HG03135 (cell line): ENCODE data around the gene PAIP2.
"Not testable (repeated sequence)": the region's sequence is repeated elsewhere in the genome, so short reads cannot be mapped to it uniquely, and the experiment has no call there.

Experiments
- ATAC-seq: cut with Tn5 transposase; IDR thresholded peaks from one replicate; pipeline ENCODE4 v1.9.1; 2021; ENCODE audit warnings: mild to moderate bottlenecking, moderate library complexity; ENCODE audit not compliant: unreplicated experiment

Gene PAIP2

GRCh38 chr5:139407517-139407916, 65.9 kb downstream of the PAIP2 start:
- no peak for ATAC-seq

GRCh38 chr5:139408191-139408590, 66.5 kb downstream of the PAIP2 start:
- no peak for ATAC-seq

GRCh38 chr5:139409116-139409515, 67.5 kb downstream of the PAIP2 start:
- ATAC-seq, result not testable (repeated sequence)

GRCh38 chr5:139410121-139410992, 68.7 kb downstream of the PAIP2 start:
- ATAC-seq, result no peak

GRCh38 chr5:139410993-139411828, 69.6 kb downstream of the PAIP2 start:
- no peak for ATAC-seq

GRCh38 chr5:139413153-139413552, 71.5 kb downstream of the PAIP2 start:
- no peak for ATAC-seq

GRCh38 chr5:139413963-139414362, 72.3 kb downstream of the PAIP2 start:
- no peak for ATAC-seq

- no peak for ATAC-seq
Observed at GRCh38 chr5:139414581-139415130, 73.0 kb downstream of the PAIP2 start.

GRCh38 chr5:139415221-139415861, 73.7 kb downstream of the PAIP2 start:
- ATAC-seq, result no peak

- ATAC-seq, result no peak
Observed at GRCh38 chr5:139415869-139416268, 74.2 kb downstream of the PAIP2 start.

- no peak for ATAC-seq
Observed at GRCh38 chr5:139416651-139417050, 75.0 kb downstream of the PAIP2 start.

- ATAC-seq, result no peak
Observed at GRCh38 chr5:139417214-139417613, 75.6 kb downstream of the PAIP2 start.

- ATAC-seq, result no peak
Observed at GRCh38 chr5:139418793-139419192, 77.1 kb downstream of the PAIP2 start.
